Limb (tissue), 2 donors: ENCODE data around the gene NID2.
A peak's percentile ranks its signal among the peaks of the same experiment; 100 is the strongest.

Experiments used
- DNase-seq, 2 donors: peaks; one replicate each; pipeline ENCODE4 v3.0.0-alpha.2; 2016; ENCODE audit errors: extremely low spot score in 2 of 2

Gene NID2

DNA sequence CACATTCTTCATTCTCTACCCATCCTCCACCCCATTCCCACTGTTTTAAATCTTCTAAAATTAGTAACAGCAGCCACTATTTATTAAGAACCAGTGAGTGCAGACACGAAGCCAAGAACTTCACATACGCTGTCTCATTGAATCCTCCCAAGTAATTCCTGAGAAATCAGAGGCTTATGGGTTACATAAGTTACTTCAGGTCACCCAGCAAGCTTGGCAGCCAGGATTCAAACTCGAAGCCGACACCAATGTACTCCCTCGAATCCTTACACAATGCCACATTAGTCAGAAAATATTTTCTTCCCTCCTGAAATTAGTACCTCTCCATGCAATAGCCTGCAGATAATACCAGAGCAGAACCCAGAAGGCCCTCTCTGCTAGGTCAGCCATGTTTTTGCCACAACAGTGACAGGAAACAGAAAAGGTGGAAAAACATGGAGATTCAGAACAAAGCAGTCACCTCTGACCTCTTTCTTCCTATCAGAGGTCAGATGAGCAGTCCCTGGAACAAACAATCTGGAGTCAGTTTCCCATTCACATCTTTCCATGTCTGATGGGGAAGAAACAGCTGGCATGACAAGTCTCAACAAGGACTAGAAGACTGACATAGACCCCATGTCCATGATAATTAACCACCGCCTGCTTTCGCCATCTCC lies 16.4 kb downstream of the NID2 start:
- DNase-seq: no peak

DNA sequence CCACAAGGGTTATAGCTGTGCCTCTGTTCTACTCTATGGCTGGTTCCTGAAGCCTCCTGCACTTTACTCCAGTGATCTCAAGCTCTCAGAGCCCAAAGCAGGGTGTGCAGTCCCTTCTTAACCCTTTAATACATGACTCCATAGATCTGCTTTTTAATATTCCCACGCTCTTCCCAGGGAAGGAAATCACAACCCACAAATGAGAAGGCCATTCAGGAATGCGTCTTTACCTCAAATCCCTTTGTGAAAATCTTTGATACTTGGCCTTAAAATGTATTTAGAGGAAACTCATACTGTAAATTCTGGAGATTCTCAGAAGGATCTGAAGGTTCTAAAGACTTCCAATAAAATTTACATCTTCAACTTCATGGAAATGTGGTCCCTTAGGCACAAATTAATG lies 17.0 kb downstream of the NID2 start:
- no peak for DNase-seq

DNA sequence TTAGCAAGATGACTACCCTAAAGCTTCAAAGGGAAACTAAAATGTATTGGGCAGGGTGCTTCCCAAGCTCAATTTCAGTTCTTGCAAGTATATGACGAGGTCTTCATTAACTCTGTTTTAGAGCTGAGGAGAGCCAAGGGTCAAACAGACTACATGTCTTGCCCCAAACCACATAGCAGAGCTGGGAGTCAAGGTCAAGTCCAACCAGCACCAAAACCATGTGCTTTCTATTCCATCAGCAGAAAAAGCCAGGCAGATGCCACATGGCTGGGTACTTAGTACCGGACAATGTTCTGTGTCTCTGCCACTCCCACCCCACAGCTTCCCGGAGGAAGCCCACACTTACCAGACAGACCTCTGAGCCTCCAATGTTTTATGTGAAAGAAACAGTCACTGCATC lies 17.6 kb downstream of the NID2 start:
- DNase-seq: no peak

DNA sequence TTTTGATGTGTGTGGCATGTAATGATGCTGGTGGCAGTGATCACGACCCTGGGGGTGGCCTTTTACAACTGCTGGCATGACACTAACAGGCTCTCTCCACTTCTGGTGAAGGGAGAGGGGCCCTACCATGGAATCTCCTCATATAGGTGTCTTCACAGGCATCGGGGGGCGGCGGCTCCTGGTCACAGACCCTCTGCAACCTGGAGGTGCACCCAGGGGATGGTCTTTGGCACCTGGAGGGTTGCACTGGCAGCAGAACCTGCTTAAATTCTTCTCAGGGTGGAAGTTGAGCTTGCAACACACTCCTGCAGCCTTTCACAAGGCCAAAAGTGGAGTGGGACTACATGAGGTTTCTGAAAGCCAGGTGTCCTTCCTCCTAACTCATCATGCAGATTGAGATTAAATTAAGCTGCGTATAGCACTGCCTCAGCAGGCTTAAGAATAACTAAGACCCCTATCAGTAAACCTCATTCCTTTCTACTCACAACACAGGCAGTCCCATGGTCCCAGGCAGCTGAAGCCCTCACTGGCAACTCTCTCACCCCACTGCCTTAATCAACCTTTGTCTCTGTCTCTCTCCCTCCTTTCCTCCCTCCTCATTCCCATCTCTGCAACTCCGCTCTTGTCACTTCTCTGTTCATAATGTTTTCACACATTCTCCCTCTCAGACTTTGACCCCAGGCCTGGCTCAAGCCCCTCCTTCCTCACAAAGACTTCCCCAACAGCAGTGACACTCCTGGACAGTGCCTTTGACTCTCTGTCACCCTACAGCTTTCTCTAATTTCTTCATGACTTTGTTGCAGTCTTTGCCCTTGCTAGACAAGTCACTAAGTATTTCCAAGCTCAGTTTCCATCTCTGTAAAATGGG lies 18.9 kb downstream of the NID2 start:
- DNase-seq: no peak

DNA sequence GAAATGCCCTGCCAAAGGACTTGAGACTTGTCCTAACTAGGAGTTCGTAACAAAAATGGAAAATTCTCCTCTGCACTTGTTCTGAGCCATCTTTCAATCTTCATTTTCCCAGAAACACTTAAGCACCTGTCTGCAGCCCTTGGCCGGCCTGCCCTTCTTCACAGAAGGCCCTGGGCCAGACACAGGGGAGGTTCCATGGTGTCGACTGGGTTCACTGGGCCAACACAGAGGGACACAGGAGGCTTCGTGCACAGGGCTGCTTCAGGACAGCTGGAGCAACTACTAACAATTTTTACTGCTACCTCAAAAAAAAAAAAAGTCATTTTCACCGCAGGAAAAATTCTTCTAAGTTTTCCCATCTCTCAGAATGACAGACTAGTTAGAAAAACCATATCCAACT lies 19.6 kb downstream of the NID2 start:
- DNase-seq: no peak

DNA sequence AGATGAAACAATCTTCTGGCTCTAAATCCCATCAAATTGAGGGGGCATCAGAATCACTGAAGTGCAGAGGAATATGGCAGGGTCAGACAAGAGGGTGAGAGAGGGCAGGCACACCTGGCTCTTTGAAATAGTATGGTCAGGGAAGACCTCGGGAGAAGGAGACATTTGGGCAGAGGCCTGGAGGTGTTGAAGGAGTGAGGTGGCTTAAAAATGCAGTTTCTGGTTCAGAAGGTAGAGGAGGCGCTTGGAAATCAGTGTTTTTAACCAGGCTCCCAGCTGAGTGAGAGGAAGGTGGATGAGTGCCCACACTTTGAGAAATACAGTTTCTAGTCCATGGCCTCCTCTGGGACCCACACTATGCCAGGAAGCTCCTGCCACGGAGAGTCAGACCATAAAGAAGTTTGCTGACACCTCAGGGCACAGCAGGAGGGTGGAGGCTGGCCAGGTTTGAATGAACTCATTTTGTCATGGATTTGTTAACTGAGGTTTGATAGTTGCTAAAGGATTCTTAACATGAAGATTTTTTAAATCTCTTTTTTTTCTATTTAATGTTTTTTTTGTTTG lies 20.1 kb downstream of the NID2 start:
- DNase-seq: no peak

DNA sequence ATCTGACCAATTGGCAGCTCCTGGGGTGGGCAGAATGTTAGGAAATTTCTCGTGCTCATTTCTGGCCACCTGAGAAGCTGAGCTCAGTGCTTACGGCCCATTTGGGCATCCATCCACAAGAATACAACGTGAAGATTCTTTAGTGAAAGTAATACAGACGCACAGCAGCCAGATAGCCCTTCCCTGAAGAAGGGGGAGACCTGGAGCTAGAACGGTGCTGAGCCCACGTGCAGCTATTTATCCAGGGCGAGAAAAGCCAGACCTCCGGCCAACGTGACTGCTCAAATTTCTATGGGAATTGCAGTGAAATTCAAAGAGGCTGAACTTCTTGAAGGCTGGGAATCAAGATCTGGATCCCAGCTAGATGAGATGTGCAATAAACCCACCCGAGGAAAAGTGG lies 20.7 kb downstream of the NID2 start:
- no peak for DNase-seq

DNA sequence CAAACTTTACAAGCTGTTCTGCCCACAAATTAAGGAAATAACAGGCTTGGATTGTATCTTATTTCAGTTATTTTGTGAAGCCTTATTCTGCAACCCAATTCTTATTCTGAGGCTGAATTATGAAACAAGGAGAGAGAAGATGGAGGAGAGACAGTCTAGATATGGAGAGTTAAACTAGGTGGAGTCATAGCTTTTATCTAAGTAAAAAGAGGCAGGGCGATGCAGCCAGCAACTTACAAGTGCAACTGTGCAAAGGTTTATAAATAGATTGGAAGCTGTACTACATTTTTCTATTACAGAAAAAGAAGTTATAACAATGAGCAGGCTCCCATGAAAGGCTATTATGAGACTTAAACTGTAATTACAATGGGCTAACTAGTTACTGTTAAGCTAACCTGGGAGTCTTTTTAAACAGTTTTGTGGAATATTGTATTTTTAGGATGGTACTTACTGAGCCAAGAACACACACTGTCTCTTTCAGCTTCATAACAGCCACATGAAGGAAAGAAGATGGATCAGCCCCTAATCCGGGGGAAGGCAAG lies 22.4 kb downstream of the NID2 start:
- no peak for DNase-seq

DNA sequence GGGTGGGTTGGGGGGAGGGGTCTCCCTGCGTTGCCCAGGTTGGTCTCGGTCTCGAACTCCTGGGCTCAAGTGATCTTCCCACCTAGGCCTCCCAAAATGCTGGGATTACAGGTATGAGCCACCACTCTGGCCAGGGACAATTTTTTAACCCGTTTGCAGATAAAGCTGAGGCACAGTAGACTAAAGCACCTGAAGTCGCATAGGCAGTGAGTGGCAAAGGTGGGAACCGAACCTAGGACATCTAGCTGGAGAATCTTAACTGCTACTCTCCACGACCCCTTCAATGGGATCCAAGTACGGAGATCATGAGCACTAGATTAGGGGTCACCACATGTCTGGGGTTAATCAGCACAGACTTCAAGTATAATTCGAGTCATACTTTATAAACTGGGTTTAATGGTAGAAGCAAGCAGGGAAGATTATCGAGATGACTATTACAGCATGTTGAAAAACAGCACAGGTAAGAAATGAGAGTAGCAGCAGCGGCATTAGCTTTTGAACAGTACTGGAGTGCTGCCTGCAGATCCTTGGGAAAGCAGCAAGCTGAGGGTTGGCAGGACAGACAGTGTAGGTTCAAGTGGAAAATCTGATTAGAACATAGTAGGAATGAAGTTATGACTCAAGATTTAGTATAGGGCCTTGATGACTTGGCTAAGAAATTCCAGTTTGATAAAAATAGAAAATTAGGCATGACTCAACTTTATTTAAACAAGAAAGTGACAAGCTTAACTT lies 23.9 kb downstream of the NID2 start:
- no peak for DNase-seq

DNA sequence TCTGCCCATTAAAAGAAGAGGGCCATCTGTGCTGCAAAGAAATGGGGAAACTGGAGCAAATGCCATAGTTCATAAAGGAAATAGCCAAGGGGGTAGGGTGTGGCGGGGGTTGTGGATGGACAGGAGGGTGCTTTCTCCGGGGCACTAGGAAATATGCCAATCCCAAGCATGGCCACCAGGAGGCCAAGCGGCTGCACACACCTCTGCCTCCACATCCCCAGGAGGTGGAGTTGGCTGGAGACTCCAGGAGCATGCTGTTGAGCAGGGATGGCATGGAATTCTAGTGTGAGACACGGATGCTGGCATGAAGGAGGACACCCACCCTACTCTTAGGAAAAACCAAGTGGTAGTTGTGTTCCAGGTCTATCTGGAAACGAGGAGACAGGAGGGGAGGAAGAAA lies 25.2 kb downstream of the NID2 start:
- DNase-seq: no peak

DNA sequence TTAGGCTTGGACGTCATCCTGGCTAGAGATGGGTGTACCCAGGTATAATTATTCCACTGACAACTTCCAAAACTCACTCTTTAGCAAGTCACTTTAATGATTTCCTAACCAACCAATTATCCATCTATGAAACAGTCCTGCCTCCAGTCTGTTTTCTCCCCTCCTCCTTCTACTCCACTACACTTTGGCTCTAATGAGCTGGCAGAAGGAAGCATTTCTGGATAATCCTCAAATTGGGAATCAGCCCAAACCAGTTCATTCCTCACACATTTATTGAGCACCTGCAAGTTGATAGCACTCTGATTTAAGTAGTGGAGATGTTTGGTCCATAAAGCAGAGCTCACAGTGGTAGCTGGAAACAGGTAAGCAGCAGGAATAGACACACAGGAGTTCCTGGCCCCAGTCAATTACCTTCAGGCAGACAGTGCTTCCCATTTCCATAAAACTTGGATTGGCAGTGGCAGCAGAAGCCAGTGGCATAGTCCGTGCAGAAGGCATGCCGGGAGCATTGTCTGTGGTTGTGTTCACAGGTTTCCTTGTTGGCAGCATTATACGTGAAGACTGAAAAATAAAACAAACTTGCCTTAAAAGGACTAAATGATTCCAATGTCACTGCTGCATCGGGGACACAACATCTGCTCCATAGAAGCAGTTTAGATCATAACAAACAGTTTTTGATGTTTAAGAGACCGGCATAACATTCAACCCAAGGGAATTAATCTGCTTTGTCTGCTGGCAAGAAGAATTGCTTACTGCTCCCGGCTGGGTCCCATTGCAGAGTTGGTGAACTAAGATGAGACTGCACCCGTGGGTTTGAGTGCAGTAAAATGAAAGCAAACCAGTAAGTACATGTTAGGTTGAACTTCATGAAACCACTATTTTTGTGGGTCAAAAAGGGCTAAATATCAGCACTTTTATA lies 26.2 kb downstream of the NID2 start:
- DNase-seq: no peak

DNA sequence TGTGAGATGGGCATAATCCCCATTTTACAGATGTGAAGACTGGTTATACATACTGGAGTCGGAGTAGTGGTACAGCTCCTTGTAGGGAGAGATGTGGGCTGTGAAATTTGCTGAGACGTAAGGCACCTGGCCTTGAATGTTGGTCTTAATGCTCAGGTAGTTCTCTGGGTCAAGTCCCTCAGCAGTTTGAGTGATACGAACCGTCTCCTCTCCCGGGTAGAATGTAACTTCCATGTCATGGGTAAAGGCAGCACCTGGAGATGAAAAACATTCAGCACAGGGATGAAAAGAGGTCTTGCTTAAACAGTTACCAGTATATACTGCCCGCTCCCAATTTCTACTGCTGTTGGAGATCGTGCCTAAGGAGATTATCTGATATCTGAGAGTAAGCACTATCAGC lies 28.3 kb downstream of the NID2 start:
- no peak for DNase-seq

DNA sequence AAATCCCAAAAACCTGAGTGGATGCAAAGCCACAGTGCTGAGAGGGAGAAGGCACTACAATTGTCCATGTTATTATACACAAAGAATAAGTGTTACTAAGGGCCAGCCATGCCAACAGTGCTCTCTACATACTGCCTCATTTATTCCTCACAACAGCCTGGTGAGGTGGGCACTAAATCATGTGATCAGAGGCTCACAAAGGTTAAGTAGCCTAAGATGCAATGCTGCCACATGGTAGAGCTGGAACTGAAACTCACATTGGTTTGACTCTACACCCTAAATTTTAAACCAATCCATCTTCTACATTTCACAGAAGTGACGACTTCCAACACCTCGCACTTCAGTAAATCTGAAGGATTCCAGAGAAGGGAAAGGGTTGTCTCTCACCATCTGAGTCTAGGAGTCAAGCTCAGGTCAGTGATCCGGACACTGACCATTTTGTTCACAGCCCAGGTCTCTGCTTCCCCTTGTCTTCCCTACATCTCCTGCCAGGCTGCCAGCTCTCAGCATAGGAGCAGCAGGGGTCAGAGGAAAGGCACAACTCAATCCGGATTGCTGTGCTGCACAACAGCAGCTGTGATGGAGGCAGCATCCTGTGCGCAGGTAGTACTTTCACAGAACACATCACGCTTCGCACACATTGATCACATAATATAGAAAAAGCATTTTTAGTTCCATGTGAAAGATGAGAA lies 29.6 kb downstream of the NID2 start:
- DNase-seq: no peak

DNA sequence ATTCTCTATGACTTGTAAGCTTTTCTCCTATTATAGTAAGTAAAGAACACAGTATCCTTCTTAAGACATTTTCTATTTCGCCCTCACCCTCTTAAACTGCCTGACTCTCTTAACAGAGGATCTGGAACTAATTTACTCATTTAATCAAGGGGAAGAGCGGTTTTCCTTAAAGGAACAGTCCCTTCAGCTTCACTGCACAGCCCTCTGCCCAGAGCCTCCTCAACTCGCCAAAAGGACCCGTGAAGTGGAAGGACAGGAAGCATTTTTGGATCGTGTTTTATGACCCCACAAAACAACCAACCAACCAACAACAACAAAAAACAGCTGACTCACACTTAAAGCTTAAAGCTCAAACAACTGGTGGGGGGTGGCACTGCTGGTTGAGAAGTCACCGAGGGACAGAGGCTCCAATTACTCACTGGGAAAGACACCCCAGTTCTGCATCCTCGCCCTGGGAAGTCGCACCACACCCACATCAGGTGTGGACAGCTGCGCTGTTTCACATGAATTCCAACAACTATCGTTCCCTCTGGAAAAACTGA lies 35.7 kb downstream of the NID2 start:
- no peak for DNase-seq

DNA sequence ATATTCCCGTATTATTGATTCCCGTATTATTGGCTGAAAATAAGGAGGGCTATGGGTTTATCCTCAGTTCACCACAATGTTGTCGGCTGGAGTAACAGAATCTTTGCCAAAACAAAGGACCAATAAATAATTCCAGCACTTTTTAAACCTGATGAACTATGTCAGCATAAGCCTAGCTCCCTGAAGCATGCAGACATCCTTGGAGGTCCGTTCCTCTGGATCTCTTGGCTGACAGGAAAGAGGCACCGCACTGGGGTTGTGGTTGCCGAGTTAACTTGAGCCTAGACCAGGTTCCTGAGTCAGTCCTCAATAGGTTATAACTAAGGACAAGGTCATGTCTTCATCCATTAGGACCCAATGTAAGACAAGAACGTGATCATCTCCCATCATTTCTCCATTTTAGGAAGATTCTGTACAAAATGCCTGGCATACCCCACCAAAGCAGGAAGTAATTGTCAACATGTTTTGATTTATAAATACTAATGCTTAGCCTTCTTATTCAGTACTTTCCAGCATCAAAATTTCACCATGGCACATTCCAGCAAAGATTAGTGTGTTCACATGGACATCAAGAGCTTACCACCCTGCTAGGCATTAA lies 36.6 kb downstream of the NID2 start:
- peak in 1 of 2 donors; percentile 66 for DNase-seq

DNA sequence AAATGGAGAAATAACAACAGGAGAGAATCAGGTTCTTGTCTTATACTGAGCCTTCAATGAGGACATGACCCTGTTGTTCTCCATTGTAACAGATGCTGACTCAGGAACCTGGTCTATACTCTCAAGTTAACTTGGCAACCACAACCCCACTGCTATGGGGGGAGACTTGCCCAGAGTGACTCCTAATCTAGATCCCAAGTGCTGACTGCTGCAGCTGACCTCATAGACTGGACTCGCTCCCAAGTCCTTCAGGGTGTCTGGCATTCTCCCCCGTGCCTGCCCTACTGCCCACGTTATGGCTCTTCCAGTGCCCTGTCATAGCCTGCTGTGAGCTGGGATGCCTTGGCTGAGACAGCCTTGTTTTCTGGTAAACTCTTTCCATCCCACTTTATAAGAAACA lies 37.1 kb downstream of the NID2 start:
- DNase-seq: no peak

DNA sequence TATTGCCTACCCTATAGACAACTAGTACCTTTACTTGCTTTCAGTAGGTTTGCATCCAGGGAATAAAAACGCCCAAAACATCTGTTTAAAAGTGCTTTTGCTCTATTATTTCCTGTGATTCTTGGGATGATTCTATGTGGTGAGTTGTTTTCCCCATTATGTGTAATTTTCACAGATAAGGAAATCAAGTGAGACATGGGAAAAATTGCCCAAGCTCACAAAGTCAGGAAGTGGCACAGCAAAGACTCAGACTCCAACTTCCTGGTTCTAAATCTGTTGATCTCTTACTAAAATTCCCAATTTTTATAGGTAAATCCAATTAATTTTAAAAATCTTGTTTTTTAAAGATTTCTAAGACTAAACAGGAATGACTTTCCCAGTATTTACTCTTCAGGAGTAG lies 39.0 kb downstream of the NID2 start:
- DNase-seq: no peak

DNA sequence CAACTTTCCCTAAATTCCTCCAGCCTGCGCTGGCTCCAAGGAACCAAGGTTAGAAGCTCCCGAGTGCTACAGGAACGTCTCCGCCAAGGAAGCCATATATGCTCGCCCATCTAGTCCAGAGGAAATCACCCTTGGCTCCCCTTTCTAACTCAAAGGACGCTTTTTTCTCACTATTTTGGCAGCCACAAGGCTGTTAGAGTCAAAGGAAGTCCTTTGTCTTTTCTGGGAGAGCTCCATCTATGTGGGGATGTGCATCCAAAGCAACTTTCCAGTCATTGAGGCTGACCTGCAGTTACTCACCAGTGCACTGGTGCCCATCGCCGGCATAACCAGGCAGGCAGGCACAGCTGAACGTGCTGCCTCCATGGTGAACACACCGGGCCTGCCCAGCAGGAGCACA lies 42.0 kb downstream of the NID2 start:
- DNase-seq: no peak

DNA sequence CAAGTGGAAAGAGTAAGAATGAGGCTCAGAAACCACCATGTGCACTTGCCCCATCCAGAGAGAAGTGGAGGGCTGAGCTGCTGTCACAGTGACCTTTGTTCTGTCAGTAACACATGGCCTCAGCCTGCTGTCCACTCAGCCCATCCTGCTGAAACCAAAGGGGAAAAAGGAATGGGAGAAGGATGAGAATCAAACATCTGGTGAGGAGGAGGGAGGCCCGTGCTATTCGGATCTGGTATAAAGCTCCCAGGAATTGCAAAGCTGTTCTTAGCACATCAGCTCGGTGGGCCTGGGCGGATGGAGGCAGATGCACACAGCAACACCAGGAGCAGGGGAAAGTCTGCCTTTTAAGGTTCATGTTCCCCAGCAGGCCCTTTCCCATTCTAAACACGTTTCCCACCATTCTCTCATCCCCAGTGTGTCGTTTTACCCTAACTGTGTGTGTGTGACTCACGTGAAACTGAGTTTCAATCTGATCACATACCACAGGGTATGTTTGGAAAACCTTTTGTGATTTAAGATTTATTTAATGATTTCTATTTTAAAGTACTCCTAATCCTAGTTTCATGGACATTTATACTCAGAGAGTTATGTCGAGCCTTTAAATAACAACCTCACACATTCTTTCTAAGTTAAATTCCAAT lies 42.7 kb downstream of the NID2 start:
- DNase-seq: no peak
